Measurements from ENCODE around the gene SLC39A6.
A peak's percentile ranks its signal among the peaks of the same experiment; 100 is the strongest.

Gene SLC39A6

GRCh38 chr18:36131692-36132483 lies 2.7 kb upstream of the SLC39A6 start:
- no peak for TF ChIP-seq CTCF (IDR thresholded peaks at IDR 0.05; ENCODE audit: poor library complexity, severe bottlenecking)
- Histone ChIP-seq H3K27ac (ENCODE audit: poor library complexity, severe bottlenecking) (no peak overlapping the region), H3K4me1 (ENCODE audit: insufficient read depth, poor library complexity, severe bottlenecking) (peaks cover 3% of the 10 kb centered on the region), H3K27me3 (ENCODE audit: insufficient read depth, poor library complexity, severe bottlenecking) (no peaks in the 10 kb centered on the region), H3K36me3 (ENCODE audit: low read depth) (peaks cover 30% of the 10 kb centered on the region), H3K4me3 (ENCODE audit: severe bottlenecking) (no peak overlapping the region), H3K9me3 (ENCODE audit: severe bottlenecking) (no peaks in the 10 kb centered on the region)
- DNase-seq (ENCODE audit: low spot score) (no peak), ATAC-seq (ENCODE audit: low read depth) (no peak)

DNA sequence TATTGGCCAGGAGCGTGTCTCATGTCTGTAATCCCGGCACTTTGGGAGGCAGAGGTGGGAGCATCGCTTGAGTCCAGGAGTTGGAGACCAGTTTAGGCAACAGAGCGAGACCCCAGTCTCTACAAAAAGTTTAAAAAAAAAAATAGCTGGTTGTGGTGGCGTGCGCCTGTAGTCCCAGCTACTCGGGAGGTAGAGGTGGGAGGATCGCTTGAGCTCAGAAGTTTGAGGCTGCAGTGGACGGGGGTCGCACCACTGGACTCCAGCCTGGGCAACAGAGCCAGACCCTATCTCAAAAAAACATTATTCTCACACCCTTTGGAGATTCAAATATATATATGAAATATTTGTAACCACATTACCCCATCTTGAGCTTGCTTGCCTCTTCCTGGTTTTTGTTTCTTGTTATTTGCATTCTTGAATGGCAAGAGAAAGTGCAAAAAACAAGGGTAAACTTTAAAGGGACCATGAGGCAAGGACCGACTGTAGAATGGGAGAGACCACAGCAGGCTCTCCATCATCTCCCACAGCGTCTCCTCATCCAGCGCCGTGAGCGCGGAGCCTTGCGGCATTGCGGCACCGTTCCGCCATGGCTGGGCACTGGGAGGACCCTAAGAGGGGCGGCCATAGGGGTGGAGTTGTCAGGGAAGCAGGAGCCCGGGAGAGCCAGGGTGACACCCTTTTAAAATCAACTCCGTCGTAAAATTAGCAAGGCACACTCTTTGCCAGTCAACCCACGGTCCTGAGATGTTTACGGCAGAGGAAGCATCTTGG lies 1.9 kb upstream of the SLC39A6 start:
- TF ChIP-seq CTCF (IDR thresholded peaks at IDR 0.05; ENCODE audit: poor library complexity, severe bottlenecking): no peak
- H3K4me1 ChIP-seq (ENCODE audit: insufficient read depth, poor library complexity, severe bottlenecking): peaks cover 3% of the 10 kb centered on the region
- no peak for DNase-seq (ENCODE audit: low spot score)
- H3K4me3 ChIP-seq (ENCODE audit: severe bottlenecking): peak overlapping the region; percentile 68
- H3K9me3 ChIP-seq (ENCODE audit: severe bottlenecking): no peaks in the 10 kb centered on the region
- no peaks in the 10 kb centered on the region for H3K27me3 ChIP-seq (ENCODE audit: insufficient read depth, poor library complexity, severe bottlenecking)
- H3K36me3 ChIP-seq (ENCODE audit: low read depth): peaks cover 24% of the 10 kb centered on the region
- ATAC-seq (ENCODE audit: low read depth): no peak
- no peak overlapping the region for H3K27ac ChIP-seq (ENCODE audit: poor library complexity, severe bottlenecking)

DNA sequence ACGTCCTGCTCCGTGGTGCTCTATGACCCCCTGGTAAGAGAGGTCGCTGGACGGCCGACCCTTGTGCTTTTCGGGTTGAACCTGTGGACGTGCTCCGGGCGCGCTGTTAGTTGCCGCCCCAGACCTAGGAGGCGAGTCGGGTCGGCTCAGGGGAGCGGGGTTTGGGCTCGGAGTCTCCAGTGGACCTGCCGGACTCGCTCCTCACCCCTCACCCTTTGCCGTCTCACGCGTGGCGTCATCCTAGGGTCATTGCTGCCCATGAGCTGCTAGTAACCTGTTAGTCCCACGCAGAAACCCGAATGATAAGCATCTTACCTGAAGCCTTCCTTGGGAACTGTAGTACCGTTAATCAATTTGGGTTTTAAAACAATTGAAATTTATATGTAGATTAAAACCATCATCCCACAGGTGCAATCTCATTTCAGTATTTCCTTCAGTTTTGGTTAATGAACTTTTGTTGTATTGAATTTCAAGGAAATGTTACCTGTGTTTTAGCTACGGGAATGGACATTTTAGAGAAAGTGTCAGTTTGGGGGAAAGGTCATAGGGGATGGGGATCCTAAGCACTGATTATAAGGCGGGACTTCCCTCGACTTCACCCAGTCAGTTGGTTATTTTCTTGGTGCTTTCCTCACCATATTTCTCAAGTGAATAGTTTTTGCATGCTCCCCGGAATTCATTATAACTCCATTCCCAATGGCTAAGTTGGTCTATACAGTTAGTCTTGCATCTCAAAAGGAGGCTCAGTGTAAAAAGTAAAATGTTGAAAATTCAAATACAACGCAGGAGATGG lies 1.1 kb upstream of the SLC39A6 start:
- H3K36me3 ChIP-seq (ENCODE audit: low read depth): peaks cover 18% of the 10 kb centered on the region
- H3K9me3 ChIP-seq (ENCODE audit: severe bottlenecking): no peaks in the 10 kb centered on the region
- peak overlapping the region; percentile 77 for H3K27ac ChIP-seq (ENCODE audit: poor library complexity, severe bottlenecking)
- H3K27me3 ChIP-seq (ENCODE audit: insufficient read depth, poor library complexity, severe bottlenecking): no peaks in the 10 kb centered on the region
- H3K4me1 ChIP-seq (ENCODE audit: insufficient read depth, poor library complexity, severe bottlenecking): peaks cover 3% of the 10 kb centered on the region
- H3K4me3 ChIP-seq (ENCODE audit: severe bottlenecking): peak overlapping the region; percentile 68
- DNase-seq (ENCODE audit: low spot score) (no peak), ATAC-seq (ENCODE audit: low read depth) (peak; percentile 35)
- TF ChIP-seq CTCF (IDR thresholded peaks at IDR 0.05; ENCODE audit: poor library complexity, severe bottlenecking): no peak

DNA sequence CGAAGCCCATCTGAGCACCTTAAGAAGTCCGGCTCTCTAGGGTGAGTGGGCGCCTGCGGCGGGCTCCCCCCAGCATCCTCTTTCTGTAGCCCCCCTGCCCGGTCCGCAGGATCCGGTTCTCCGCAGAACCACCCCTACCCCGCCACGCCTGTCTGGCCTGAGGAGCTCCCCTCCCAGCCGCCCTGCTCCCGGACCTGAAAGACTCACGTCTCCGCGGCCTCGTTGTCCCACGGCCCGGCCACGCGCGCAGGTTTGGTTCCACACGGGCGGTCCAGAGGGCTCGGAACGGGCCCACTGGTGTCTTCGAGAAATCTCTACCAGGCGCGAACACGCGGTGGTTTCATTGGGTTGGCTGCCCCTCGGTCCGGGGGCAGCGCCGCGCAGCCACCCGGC lies 237 bp downstream of the SLC39A6 start:
- no peaks in the 10 kb centered on the region for H3K9me3 ChIP-seq (ENCODE audit: severe bottlenecking)
- H3K27ac ChIP-seq (ENCODE audit: poor library complexity, severe bottlenecking): peak overlapping the region; percentile 77
- no peak for DNase-seq (ENCODE audit: low spot score)
- peak; percentile 8 for ATAC-seq (ENCODE audit: low read depth)
- peaks cover 3% of the 10 kb centered on the region for H3K4me1 ChIP-seq (ENCODE audit: insufficient read depth, poor library complexity, severe bottlenecking)
- no peak for TF ChIP-seq CTCF (IDR thresholded peaks at IDR 0.05; ENCODE audit: poor library complexity, severe bottlenecking)
- no peaks in the 10 kb centered on the region for H3K27me3 ChIP-seq (ENCODE audit: insufficient read depth, poor library complexity, severe bottlenecking)
- peak overlapping the region; percentile 68 for H3K4me3 ChIP-seq (ENCODE audit: severe bottlenecking)
- H3K36me3 ChIP-seq (ENCODE audit: low read depth): peaks cover 5% of the 10 kb centered on the region
